ENCODE results near the gene ATOH8. TPM values are rescaled to one million over a fixed set of nuclear protein-coding genes. Genes with fewer than 3 reads are reported as not detected.

ATOH8 gene
- total RNA-seq, 4 donors from 2014 or later = 2.0 to 24.6 (median 7.6) TPM

DNA sequence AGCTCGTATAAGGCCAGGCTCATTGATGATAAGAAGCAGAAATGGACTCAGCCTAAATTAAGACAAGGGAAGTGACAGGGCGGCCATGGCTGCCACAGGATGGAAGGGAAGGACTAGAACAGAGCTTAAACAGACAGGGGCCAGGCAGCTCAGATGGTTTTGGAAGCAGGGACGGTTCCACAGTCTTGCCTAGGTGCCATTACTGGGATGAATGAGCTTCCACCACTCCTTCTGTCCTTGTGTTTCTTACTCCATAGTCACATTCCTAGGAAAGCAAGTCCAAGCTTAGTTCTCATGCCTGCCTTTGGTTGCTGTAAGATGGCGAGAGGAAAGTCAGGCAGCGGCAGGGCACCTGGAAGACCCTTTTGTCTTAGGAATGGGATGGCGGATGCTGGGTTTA lies 47.7 kb upstream of the ATOH8 start:
- Histone ChIP-seq H3K27me3 (no peaks in the 10 kb centered on the region), H3K27ac (peak overlapping the region; percentile 42 to 83 (median 72)), H3K9me3 (no peaks in the 10 kb centered on the region), H3K4me3 (no peak overlapping the region), H3K4me1 (peaks cover 15 to 61% (median 27%) of the 10 kb centered on the region in 3 donors), H3K36me3 (no peaks in the 10 kb centered on the region)
- 80 to 81% methylated on average over 3 to 5 of the region's 6 CpGs for WGBS, 2 donors
- DNase-seq = no peak
- intact Hi-C loops (cut with DNase I) = no loop called here
- no peak for TF ChIP-seq POLR2A (IDR thresholded peaks at IDR 0.05)

DNA sequence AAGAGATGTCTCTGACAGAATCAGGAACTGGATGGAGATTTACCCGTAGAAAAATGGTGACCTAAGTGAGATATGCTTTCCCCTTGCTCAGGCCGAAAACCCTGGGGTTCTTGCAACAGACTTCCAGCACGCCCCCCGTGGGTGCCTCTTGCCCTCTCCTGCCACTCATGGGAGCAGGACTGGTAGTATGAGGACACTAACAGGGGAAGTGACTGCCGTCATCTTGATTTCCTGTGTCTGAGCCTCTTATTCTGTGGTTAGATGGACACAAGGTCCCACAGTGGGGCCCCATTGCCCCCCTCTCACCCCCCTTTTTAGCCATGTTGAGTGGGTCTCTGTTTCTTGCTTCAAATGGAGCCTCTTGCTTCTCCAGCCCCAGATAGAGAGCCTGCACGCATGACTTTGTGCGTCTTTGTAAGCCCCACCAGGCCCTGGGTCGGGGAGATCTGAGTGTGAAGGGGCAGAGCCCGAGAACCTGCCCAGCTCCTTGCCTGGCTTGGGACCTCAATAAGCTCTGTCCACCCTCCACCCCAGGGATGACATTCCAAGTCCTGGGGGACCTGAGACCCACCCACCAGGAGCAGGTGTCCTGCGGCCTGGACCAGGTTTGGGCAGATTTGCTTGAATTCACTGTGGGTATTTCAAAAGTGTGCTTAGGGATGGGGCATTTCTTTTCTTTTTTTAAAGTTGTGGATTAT lies 47.0 kb upstream of the ATOH8 start:
- no peaks in the 10 kb centered on the region for H3K36me3 ChIP-seq
- intact Hi-C loops (cut with DNase I) = no loop called here
- WGBS, 2 donors = 74 to 80% methylated on average over 7 to 10 of the region's 10 CpGs
- peak overlapping the region; percentile 21 to 83 (median 72) for H3K27ac ChIP-seq
- no peaks in the 10 kb centered on the region for H3K27me3 ChIP-seq
- no peaks in the 10 kb centered on the region for H3K9me3 ChIP-seq
- no peak for TF ChIP-seq POLR2A (IDR thresholded peaks at IDR 0.05)
- TF ChIP-seq, protein P1, sequence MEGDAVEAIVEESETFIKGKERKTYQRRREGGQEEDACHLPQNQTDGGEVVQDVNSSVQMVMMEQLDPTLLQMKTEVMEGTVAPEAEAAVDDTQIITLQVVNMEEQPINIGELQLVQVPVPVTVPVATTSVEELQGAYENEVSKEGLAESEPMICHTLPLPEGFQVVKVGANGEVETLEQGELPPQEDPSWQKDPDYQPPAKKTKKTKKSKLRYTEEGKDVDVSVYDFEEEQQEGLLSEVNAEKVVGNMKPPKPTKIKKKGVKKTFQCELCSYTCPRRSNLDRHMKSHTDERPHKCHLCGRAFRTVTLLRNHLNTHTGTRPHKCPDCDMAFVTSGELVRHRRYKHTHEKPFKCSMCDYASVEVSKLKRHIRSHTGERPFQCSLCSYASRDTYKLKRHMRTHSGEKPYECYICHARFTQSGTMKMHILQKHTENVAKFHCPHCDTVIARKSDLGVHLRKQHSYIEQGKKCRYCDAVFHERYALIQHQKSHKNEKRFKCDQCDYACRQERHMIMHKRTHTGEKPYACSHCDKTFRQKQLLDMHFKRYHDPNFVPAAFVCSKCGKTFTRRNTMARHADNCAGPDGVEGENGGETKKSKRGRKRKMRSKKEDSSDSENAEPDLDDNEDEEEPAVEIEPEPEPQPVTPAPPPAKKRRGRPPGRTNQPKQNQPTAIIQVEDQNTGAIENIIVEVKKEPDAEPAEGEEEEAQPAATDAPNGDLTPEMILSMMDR (IDR thresholded peaks at IDR 0.05) = no peak
- DNase-seq = no peak
- peaks cover 15 to 67% (median 27%) of the 10 kb centered on the region in 3 donors for H3K4me1 ChIP-seq
- H3K4me3 ChIP-seq = no peak overlapping the region

DNA sequence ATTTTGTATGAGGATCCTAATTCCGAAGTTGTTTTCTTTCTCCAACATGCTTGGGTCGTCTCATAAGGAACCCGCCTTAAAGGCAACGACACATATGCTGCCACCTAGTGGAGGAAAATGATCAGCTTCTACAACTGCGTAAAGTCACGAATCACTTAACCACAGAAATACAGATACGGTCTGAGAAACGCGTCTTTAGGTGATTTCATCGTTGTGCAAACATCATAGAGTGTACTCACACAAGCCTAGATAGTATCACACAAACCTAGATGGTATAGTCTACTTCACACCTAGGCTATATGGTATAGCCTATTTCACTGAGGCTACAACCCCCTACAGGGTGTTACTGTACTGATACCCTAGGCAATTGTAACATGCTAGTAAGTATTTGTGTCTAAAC lies 46.5 kb upstream of the ATOH8 start:
- Histone ChIP-seq H3K4me1 (peaks cover 15 to 65% (median 27%) of the 10 kb centered on the region in 3 donors), H3K9me3 (no peaks in the 10 kb centered on the region), H3K27ac (peak overlapping the region in 3 of 4 donors; percentile 21 to 74 (median 70)), H3K27me3 (no peaks in the 10 kb centered on the region), H3K36me3 (no peaks in the 10 kb centered on the region), H3K4me3 (no peak overlapping the region)
- 1% methylated on average over 10 of the region's 10 CpGs for WGBS, 2 donors
- intact Hi-C loops (cut with DNase I) = no loop called here
- DNase-seq = no peak
- no peak for TF ChIP-seq POLR2A (IDR thresholded peaks at IDR 0.05)
- TF ChIP-seq, protein P1 (IDR thresholded peaks at IDR 0.05) = peak; percentile 58 to 91 (median 82)

DNA sequence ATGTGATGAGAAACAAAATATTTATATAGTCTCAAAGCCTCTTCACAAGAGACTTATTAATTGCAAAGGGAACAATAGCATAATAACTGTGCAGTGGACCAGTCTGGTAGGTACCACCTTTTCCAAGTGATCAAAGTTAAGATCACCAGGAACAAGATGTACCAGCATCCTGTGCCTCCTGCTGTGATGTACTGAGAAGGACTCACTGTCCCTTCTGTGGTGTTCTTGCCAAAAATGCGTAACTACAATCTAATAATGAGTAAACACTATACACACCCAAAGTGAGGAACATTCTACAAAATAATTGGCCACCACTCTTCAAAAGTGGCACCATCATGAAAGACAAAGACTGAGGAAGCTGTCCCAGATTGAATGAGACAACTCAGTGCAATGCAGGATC lies 45.1 kb upstream of the ATOH8 start:
- intact Hi-C loops (cut with DNase I) = no loop called here
- Histone ChIP-seq H3K27me3 (no peaks in the 10 kb centered on the region), H3K4me1 (peaks cover 21 to 73% (median 30%) of the 10 kb centered on the region in 3 donors), H3K4me3 (no peak overlapping the region), H3K36me3 (no peaks in the 10 kb centered on the region), H3K9me3 (no peaks in the 10 kb centered on the region), H3K27ac (peak overlapping the region in 3 of 4 donors; percentile 51 to 80 (median 70))
- 15 to 57% methylated on average over 1 of the region's 1 CpG for WGBS, 2 donors
- DNase-seq = no peak
- TF ChIP-seq, protein P1 (IDR thresholded peaks at IDR 0.05) = no peak
- TF ChIP-seq POLR2A (IDR thresholded peaks at IDR 0.05) = no peak

DNA sequence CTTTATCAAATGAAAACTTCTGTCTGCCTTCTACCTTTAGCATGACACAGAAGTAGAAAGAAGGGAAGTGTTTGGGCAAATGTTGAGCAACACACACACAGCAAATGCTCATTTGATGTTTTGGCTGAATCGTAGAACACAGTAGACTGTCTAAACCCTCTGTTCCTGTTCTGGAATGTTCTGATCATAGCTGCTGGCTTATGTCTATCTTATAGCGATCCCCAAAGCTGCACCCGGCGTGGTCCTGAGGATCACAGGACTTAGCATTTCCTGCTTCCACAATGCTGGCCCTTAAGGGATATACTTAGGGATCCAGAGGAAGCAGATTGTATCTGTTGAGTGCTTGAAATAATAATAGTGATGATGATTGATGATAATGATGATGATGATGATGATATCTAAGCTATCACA lies 44.4 kb upstream of the ATOH8 start:
- peaks cover 21 to 77% (median 30%) of the 10 kb centered on the region in 3 donors for H3K4me1 ChIP-seq
- no peaks in the 10 kb centered on the region for H3K27me3 ChIP-seq
- intact Hi-C loops (cut with DNase I) = no loop called here
- H3K4me3 ChIP-seq = no peak overlapping the region
- 48 to 56% methylated on average over 4 of the region's 4 CpGs for WGBS, 2 donors
- no peaks in the 10 kb centered on the region for H3K36me3 ChIP-seq
- no peaks in the 10 kb centered on the region for H3K9me3 ChIP-seq
- peak overlapping the region in 3 of 4 donors; percentile 70 to 85 (median 80) for H3K27ac ChIP-seq
- TF ChIP-seq, protein P1 (IDR thresholded peaks at IDR 0.05) = no peak
- TF ChIP-seq POLR2A (IDR thresholded peaks at IDR 0.05) = no peak
- no peak for DNase-seq

All from esophagus squamous epithelium (tissue), 5 donors.